IMR-90 (cell line): ENCODE data around the gene COL23A1.

Experiments used
- CEBPB ChIP-seq: IDR thresholded peaks from 2 replicates; pipeline ENCODE4 v1.6.1; 2012; ENCODE audit warnings: low read depth, low read length, improper control_type of control experiment
- CHD1 ChIP-seq: IDR thresholded peaks from 2 replicates; pipeline ENCODE4 v1.6.1; 2012; ENCODE audit warnings: low read depth, low read length, improper control_type of control experiment
- CTCF ChIP-seq: conservative IDR thresholded peaks from 2 replicates; pipeline ENCODE4 v1.5.1; 2012; ENCODE audit warnings: mild to moderate bottlenecking, low read depth, low read length, improper control_type of control experiment
- ELK1 ChIP-seq: fragments of 150-350 bp; IDR thresholded peaks from 2 replicates; pipeline ENCODE4 v1.6.1; 2016; ENCODE audit warnings: low read depth, mild to moderate bottlenecking, low read length, moderate library complexity, borderline replicate concordance
- FOS ChIP-seq: fragments of 150-350 bp; IDR thresholded peaks from 2 replicates; pipeline ENCODE4 v1.6.1; 2016; ENCODE audit warnings: low read depth, low read length
- MAFK ChIP-seq: IDR thresholded peaks from 2 replicates; pipeline ENCODE4 v1.6.1; 2012; ENCODE audit warnings: low read depth, low read length, improper control_type of control experiment
- MXI1 ChIP-seq: IDR thresholded peaks from 2 replicates; pipeline ENCODE4 v1.6.1; 2012; ENCODE audit warnings: low read depth, mild to moderate bottlenecking, low read length, moderate library complexity, borderline replicate concordance
- NFE2L2 ChIP-seq: fragments of 150-350 bp; IDR thresholded peaks from 2 replicates; pipeline ENCODE4 v1.6.1; 2016; ENCODE audit warnings: low read depth, mild to moderate bottlenecking, low read length
- POLR2A ChIP-seq: IDR thresholded peaks from 2 replicates; pipeline ENCODE4 v1.6.1; 2012; ENCODE audit warnings: mild to moderate bottlenecking, low read depth, low read length
- RAD21 ChIP-seq: IDR thresholded peaks from 2 replicates; pipeline ENCODE4 v1.6.1; 2012; ENCODE audit warnings: low read length, improper control_type of control experiment
- RCOR1 ChIP-seq: IDR thresholded peaks from 2 replicates; pipeline ENCODE4 v1.6.1; 2012; ENCODE audit warnings: mild to moderate bottlenecking, low read length, improper control_type of control experiment; ENCODE audit not compliant: insufficient replicate concordance
- RFX5 ChIP-seq: IDR thresholded peaks from 2 replicates; pipeline ENCODE4 v1.8.0; 2012; ENCODE audit warnings: low read depth, mild to moderate bottlenecking, low read length, moderate library complexity
- USF2 ChIP-seq: fragments of 150-350 bp; IDR thresholded peaks from 2 replicates; pipeline ENCODE4 v1.6.1; 2017; ENCODE audit warnings: mild to moderate bottlenecking, antibody characterized with exemption, low read length, low read depth

GRCh38 chr5:178261666-178262600 is 328.3 kb downstream of the COL23A1 start:
- TF ChIP-seq CTCF (no peak), POLR2A (no peak), RFX5 (no peak), ELK1 (no peak), FOS (no peak), MAFK (no peak), MXI1 (no peak), RAD21 (no peak), USF2 (no peak), CEBPB (no peak), RCOR1 (no peak), CHD1 (no peak), NFE2L2 (no peak)
